Measurements from ENCODE around the gene TNFRSF1A. TPM values are rescaled to one million over a fixed set of nuclear protein-coding genes. Genes with fewer than 3 reads are reported as not detected.

The TNFRSF1A gene
- total RNA-seq, 1 experiment from 2014 or later: 95.1 TPM

GRCh38 chr12:6297170-6297569 is 44.7 kb downstream of the TNFRSF1A start:
- H3K4me1 ChIP-seq (ENCODE audit: insufficient read depth, low read length): peaks cover 46% of the 10 kb centered on the region
- BruUV-seq (replicated peaks): no TSS peak
- ChIA-PET CTCF (no interaction called here), POLR2A (ENCODE audit: unreplicated experiment) (interaction anchor here (0.5 kb wide), 1 partner anchor 11 kb away, joined by 3 read pairs; no protein-coding TSS in a partner anchor)
- ATAC-seq (no peak), DNase-seq (no peak)
- intact Hi-C loops (cut with micrococcal nuclease): loop anchor here (5.0 kb wide), 1 partner anchor 40 kb away; no protein-coding TSS in a partner anchor
- H3K79me2 ChIP-seq (ENCODE audit: low read length): no peaks in the 10 kb centered on the region
- H2AFZ ChIP-seq (ENCODE audit: low read length): peak overlapping the region; percentile 27; the same call in 1 of the 2 replicates
- peak overlapping the region; percentile 7; the same call in 1 of the 2 replicates for H3K9ac ChIP-seq (ENCODE audit: low read length)
- H3K27ac ChIP-seq (ENCODE audit: low read length): peak overlapping the region; percentile 55
- TF ChIP-seq CTCF (conservative IDR thresholded peaks at IDR 0.05; ENCODE audit: low read depth, low read length): no peak
- TF ChIP-seq EZH2phosphoT487 (IDR thresholded peaks at IDR 0.05; ENCODE audit: borderline replicate concordance, low read length): no peak
- no peak for TF ChIP-seq EZH2 (IDR thresholded peaks at IDR 0.05; ENCODE audit: low read length, unreplicated experiment)
- no peaks in the 10 kb centered on the region for H3K27me3 ChIP-seq (ENCODE audit: low read length)
- no peaks in the 10 kb centered on the region for H3K9me2 ChIP-seq (replicated peaks; ENCODE audit: low read length)
- H3K9me3 ChIP-seq (ENCODE audit: low read length): no peaks in the 10 kb centered on the region
- no peak overlapping the region for H3K4me2 ChIP-seq (ENCODE audit: low read length)
- H4K20me1 ChIP-seq (ENCODE audit: low read length): no peaks in the 10 kb centered on the region
- no peaks in the 10 kb centered on the region for H3F3A ChIP-seq (ENCODE audit: low read length, unreplicated experiment)
- no peak overlapping the region for H3K4me3 ChIP-seq (ENCODE audit: low read length)
- no peaks in the 10 kb centered on the region for H3K36me3 ChIP-seq (ENCODE audit: low read depth, low read length)

GRCh38 chr12:6295094-6295811 is 46.6 kb downstream of the TNFRSF1A start:
- H3K4me2 ChIP-seq (ENCODE audit: low read length): peak overlapping the region; percentile 45
- peak overlapping the region; percentile 90 for H3K27ac ChIP-seq (ENCODE audit: low read length)
- ChIA-PET CTCF (interaction anchor here (0.7 kb wide), 1 partner anchor 8 kb away, joined by 3 read pairs; no protein-coding TSS in a partner anchor), POLR2A (ENCODE audit: unreplicated experiment) (interaction anchor here (0.6 to 1.0 kb wide), 6 partner anchors 9 to 95 kb away, joined by 3 to 13 read pairs (median 3); no protein-coding TSS in a partner anchor)
- H3K9ac ChIP-seq (ENCODE audit: low read length): peak overlapping the region; percentile 74
- no peaks in the 10 kb centered on the region for H3K9me2 ChIP-seq (replicated peaks; ENCODE audit: low read length)
- intact Hi-C loops (cut with micrococcal nuclease): loop anchor here (5.0 kb wide), 1 partner anchor 42 kb away; no protein-coding TSS in a partner anchor
- peak; percentile 73 for ATAC-seq
- H3K9me3 ChIP-seq (ENCODE audit: low read length): no peaks in the 10 kb centered on the region
- H3F3A ChIP-seq (ENCODE audit: low read length, unreplicated experiment): no peaks in the 10 kb centered on the region
- BruUV-seq (replicated peaks): TSS peak; percentile 85
- TF ChIP-seq EZH2phosphoT487 (IDR thresholded peaks at IDR 0.05; ENCODE audit: borderline replicate concordance, low read length): no peak
- TF ChIP-seq EZH2 (IDR thresholded peaks at IDR 0.05; ENCODE audit: low read length, unreplicated experiment): no peak
- no peak for TF ChIP-seq CTCF (conservative IDR thresholded peaks at IDR 0.05; ENCODE audit: low read depth, low read length)
- H3K4me3 ChIP-seq (ENCODE audit: low read length): no peak overlapping the region
- peaks cover 47% of the 10 kb centered on the region for H3K4me1 ChIP-seq (ENCODE audit: insufficient read depth, low read length)
- peak; percentile 88 for DNase-seq
- no peaks in the 10 kb centered on the region for H3K27me3 ChIP-seq (ENCODE audit: low read length)
- no peaks in the 10 kb centered on the region for H3K79me2 ChIP-seq (ENCODE audit: low read length)
- no peak overlapping the region for H2AFZ ChIP-seq (ENCODE audit: low read length)
- no peaks in the 10 kb centered on the region for H4K20me1 ChIP-seq (ENCODE audit: low read length)
- no peaks in the 10 kb centered on the region for H3K36me3 ChIP-seq (ENCODE audit: low read depth, low read length)
